ENCODE data around the gene SLC26A6.

The SLC26A6 gene

DNA sequence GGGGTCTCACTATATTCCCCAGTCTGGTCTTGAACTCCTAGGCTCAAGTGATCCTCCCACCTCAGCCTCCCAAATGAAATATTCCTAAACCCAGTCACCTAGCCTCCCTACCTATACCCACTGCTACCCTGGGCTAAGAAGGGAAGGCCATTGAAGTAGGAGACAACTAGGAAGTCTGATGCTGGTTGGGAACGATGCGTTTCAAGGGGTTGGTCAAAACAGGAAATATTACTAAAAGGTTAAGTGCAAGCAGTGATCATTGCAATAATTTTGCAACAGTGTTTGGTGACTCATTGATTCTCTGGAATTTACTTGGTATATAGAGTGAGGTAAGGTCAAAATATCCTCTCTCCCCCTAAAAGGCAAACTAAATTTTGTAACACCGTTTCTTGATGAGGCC, 21.2 kb downstream of the SLC26A6 start:
- no peak overlapping the region for H3K4me3 ChIP-seq (ENCODE audit: control insufficient read depth, low read depth, low read length)
- peak; percentile 65 for DNase-seq (ENCODE audit: low read depth)
- TF ChIP-seq, protein P1, sequence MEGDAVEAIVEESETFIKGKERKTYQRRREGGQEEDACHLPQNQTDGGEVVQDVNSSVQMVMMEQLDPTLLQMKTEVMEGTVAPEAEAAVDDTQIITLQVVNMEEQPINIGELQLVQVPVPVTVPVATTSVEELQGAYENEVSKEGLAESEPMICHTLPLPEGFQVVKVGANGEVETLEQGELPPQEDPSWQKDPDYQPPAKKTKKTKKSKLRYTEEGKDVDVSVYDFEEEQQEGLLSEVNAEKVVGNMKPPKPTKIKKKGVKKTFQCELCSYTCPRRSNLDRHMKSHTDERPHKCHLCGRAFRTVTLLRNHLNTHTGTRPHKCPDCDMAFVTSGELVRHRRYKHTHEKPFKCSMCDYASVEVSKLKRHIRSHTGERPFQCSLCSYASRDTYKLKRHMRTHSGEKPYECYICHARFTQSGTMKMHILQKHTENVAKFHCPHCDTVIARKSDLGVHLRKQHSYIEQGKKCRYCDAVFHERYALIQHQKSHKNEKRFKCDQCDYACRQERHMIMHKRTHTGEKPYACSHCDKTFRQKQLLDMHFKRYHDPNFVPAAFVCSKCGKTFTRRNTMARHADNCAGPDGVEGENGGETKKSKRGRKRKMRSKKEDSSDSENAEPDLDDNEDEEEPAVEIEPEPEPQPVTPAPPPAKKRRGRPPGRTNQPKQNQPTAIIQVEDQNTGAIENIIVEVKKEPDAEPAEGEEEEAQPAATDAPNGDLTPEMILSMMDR (IDR thresholded peaks at IDR 0.05; ENCODE audit: control insufficient read depth, insufficient read depth, low read depth, low read length, missing control alignments): no peak

DNA sequence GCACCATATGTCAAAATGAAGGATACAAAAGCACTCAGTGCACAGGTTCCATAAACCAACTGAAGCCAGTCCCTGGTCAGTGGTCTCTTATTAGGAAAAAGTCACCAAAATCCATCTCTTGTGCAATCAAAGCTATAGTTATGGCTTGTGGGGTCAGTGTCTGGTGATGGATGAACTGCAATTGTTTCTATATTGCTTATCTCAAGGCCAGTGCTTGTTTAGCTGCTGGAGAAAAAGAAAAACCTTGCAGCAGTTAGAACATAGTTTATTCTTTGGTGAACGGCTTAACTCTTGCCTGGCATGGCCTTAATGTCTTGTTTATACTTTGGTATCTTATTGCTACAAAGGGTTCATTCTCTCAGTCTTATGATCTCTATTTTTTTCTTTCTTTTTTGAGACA, 23.0 kb downstream of the SLC26A6 start:
- no peak overlapping the region for H3K4me3 ChIP-seq (ENCODE audit: control insufficient read depth, low read depth, low read length)
- no peak for DNase-seq (ENCODE audit: low read depth)
- TF ChIP-seq, protein P1 (IDR thresholded peaks at IDR 0.05; ENCODE audit: control insufficient read depth, insufficient read depth, low read depth, low read length, missing control alignments): no peak

DNA sequence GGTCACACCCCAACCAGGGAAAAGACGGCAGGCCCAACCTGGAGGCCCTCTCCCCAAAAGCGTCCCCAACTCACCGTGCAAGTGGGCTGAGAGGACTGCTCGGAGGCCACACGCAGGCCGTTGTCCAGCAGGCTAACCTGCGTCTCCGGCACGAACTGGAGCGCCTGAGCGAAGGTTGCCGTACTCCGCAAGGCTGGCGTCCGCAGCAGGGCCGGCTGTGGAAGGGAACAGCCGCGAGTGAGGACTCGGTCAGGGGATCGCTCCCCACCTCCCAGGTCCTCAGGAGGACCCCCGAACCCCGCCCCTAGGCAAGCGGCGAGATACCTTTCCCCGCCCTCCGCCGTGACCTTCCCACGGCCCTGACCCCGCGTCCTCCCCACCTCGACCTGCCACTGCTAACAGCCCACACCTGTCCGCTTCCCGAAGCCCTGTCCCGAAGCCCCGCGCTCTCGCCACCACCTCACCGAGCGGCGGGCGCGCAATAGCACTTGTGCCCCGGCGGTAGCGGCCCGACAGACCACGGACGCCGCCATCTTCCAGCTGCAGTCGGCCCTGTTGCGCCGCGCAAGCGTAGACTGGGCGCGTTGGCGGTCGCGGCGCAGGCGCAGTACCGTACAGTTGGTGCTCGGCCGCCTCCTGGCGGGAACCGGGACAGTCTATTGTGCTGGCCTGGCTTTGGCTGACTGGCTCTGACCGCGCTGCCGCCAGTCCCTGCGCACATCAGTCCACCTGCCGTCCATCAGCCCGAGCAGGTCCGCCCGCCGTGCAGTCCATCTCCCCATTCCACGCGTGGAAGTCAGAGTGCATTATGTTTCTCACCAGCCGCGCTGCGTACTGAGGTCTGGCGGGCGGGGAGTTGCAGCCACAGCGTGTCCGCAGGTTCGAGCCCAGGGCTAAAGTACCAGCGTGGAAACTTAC, 25.9 kb downstream of the SLC26A6 start, which contains the start of gene UQCRC1:
UQCRC1 (minus strand) TSS at position 559 of the 918 bp plus-strand sequence; CDS start at position 533, 26 bp downstream.
- H3K4me3 ChIP-seq (ENCODE audit: control insufficient read depth, low read depth, low read length): peak within 1 kb of the TSS; percentile 91
- peak; percentile 61 for DNase-seq (ENCODE audit: low read depth)
- TF ChIP-seq, protein P1 (IDR thresholded peaks at IDR 0.05; ENCODE audit: control insufficient read depth, insufficient read depth, low read depth, low read length, missing control alignments): peak; percentile 73

DNA sequence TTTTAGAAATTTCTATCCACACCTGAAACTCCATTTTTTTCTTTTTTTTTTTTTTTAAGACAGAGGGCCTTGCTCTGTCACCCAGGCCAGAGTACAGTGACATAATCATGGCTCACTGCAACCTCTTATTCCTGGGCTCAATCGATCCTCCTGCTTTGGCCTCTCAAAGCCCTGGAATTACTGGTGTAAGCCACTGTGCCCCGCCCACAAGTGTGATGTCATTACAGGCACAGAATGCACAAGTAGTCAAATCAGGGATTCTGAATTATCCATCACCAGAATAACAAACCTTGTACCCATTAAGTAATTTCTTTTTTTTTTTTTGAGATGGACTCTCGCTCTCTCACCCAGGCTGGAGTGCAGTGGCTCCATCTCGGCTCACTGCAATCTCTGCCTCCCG, 27.7 kb downstream of the SLC26A6 start:
- TF ChIP-seq, protein P1 (IDR thresholded peaks at IDR 0.05; ENCODE audit: control insufficient read depth, insufficient read depth, low read depth, low read length, missing control alignments): no peak
- DNase-seq (ENCODE audit: low read depth): no peak
- H3K4me3 ChIP-seq (ENCODE audit: control insufficient read depth, low read depth, low read length): no peak overlapping the region

DNA sequence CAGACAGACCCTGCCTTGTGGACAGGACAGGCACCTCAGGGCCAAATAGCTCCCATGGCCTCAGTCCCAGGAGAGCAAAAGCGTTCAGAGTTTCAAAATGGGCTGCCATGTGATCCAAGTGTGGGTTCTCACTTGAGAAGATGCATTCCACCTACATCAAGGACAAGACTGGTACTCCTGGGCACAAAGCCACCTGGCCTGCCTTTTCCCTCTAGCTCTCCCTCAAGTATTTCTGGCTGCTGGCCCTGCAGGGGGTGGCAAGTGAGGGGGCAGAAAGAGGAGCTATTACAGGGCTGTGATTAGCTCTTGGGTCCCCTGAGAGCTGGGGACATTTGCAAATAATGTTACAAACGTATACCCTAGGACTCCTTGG, 33.7 kb downstream of the SLC26A6 start:
- TF ChIP-seq, protein P1 (IDR thresholded peaks at IDR 0.05; ENCODE audit: control insufficient read depth, insufficient read depth, low read depth, low read length, missing control alignments): no peak
- no peak for DNase-seq (ENCODE audit: low read depth)
- H3K4me3 ChIP-seq (ENCODE audit: control insufficient read depth, low read depth, low read length): no peak overlapping the region

DNA sequence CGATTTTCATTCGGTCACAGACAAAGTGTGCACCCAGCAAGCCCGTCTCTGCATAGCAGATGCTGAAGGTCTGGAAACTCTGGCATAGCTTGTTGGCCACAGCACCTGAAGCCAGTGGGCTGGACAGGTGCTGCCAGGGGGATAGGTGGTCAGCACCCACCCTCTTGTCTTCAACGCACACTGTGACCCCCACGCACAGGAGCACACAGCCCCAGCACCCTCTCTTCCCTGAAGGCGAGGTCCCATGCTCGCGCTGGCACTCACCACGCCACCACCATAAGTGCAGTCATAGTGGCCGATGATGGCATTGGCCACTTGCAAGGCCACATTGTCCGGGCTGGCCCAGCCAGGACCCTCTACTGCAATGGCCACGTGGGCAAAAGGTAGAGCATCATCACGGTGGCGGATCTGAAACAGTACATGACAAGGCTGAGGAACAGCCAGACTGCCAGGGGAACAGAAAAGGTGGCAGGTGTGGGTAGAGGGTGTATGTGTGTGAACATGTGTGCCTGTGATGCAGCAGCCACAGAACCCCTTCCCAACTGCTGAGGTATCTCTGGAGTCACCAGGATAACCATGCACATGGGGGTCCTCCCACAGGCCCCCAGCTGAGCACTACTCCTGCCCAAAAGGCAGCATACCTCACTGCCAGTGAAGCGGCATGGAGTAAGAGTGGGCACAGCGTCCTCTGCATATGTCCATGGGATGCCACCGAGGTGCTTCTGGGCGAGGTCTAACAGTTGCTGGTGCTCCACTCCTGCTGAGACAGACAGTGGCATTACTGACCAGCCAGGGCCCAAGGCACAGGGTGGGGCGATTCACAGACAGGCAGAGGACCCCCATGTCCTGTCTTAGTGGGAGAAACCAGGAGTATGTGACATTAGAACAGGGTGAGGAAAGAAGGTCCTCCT, 34.3 kb downstream of the SLC26A6 start:
- TF ChIP-seq, protein P1 (IDR thresholded peaks at IDR 0.05; ENCODE audit: control insufficient read depth, insufficient read depth, low read depth, low read length, missing control alignments): no peak
- no peak for DNase-seq (ENCODE audit: low read depth)
- no peak overlapping the region for H3K4me3 ChIP-seq (ENCODE audit: control insufficient read depth, low read depth, low read length)
